Inflammatory macrophage treated with lipopolysaccharide for 4 hours (primary cell): ENCODE results near the gene SRRD.
"Not testable (repeated sequence)": the region's sequence is repeated elsewhere in the genome, so short reads cannot be mapped to it uniquely, and the experiment has no call there.

Source experiments
- DNase-seq: peaks from one replicate; pipeline ENCODE4 v3.0.0-alpha.2; 2020

The SRRD gene

GRCh38 chr22:26525946-26526564 is 42.4 kb downstream of the SRRD start:
- no peak for DNase-seq

- no peak for DNase-seq
Measured at GRCh38 chr22:26527167-26527566, 43.5 kb downstream of the SRRD start.

- DNase-seq: no peak
Measured at GRCh38 chr22:26527574-26528465, 44.1 kb downstream of the SRRD start.

GRCh38 chr22:26528518-26528917 is 44.8 kb downstream of the SRRD start:
- not testable (repeated sequence) for DNase-seq

- peak; percentile 74 for DNase-seq
Measured at GRCh38 chr22:26529345-26529744, 45.7 kb downstream of the SRRD start.

- DNase-seq: no peak
Measured at GRCh38 chr22:26534171-26534855, 50.6 kb downstream of the SRRD start.

GRCh38 chr22:26534874-26535602 is 51.4 kb downstream of the SRRD start:
- no peak for DNase-seq

GRCh38 chr22:26535603-26535908 is 51.9 kb downstream of the SRRD start:
- DNase-seq: no peak

GRCh38 chr22:26536056-26536761 is 52.5 kb downstream of the SRRD start:
- no peak for DNase-seq

GRCh38 chr22:26536762-26537134 is 53.1 kb downstream of the SRRD start:
- DNase-seq: no peak

- no peak for DNase-seq
Measured at GRCh38 chr22:26540119-26540518, 56.4 kb downstream of the SRRD start.

- DNase-seq: no peak
Measured at GRCh38 chr22:26541167-26541819, 57.6 kb downstream of the SRRD start.

- DNase-seq: peak; percentile 56
Measured at GRCh38 chr22:26542831-26543230, 59.2 kb downstream of the SRRD start.
